Progenitor cell of endocrine pancreas (in vitro differentiated cells): ENCODE results near the gene CNIH2. TPM values are rescaled to one million over a fixed set of nuclear protein-coding genes. Genes with fewer than 3 reads are reported as not detected.

Experiments used
- DNase-seq: peaks from one replicate; pipeline ENCODE4 v3.0.0; 2021; ENCODE audit warnings: low spot score; ENCODE audit not compliant: unreplicated experiment
- H3K27ac Mint-ChIP-seq: 2 replicates; pipeline ENCODE4 v1.8.0; 2021; ENCODE audit warnings: mild to moderate bottlenecking, moderate library complexity, mixed read lengths
- H3K27me3 Mint-ChIP-seq: 2 replicates; pipeline ENCODE4 v1.8.0; 2021; ENCODE audit warnings: mixed read lengths
- H3K36me3 Mint-ChIP-seq: 2 replicates; pipeline ENCODE4 v1.8.0; 2022; ENCODE audit warnings: mixed read lengths; ENCODE audit not compliant: insufficient read depth
- H3K4me1 Mint-ChIP-seq: 2 replicates; pipeline ENCODE4 v1.8.0; 2021; ENCODE audit warnings: low read depth, mixed read lengths
- H3K4me3 Mint-ChIP-seq: 2 replicates; pipeline ENCODE4 v1.8.0; 2021; ENCODE audit warnings: low read depth, mild to moderate bottlenecking, moderate library complexity, mixed read lengths
- H3K9me3 Mint-ChIP-seq: 2 replicates; pipeline ENCODE4 v1.8.0; 2021; ENCODE audit warnings: low read depth, mixed read lengths
- CTCF ChIP-seq: fragments of 200-600 bp; sonication (generic); IDR thresholded peaks from one replicate; pipeline ENCODE4 v1.5.0; 2021; ENCODE audit warnings: antibody characterized with exemption, mild to moderate bottlenecking; ENCODE audit not compliant: unreplicated experiment
- total RNA-seq: library from RNA; stranded (reverse); gene quantifications from 2 replicates; pipeline ENCODE4 v1.2.1, GENCODE V29; 2021

Gene CNIH2
- total RNA-seq, 1 donor from 2014 or later = 21.3 TPM

GRCh38 chr11:66314561-66315497, 36.9 kb downstream of the CNIH2 start:
- Mint-ChIP-seq H3K36me3 (no peaks in the 10 kb centered on the region), H3K4me1 (peaks cover 3% of the 10 kb centered on the region), H3K27ac (no peak overlapping the region), H3K4me3 (no peak overlapping the region), H3K9me3 (no peaks in the 10 kb centered on the region), H3K27me3 (peaks cover 49% of the 10 kb centered on the region)
- no peak for TF ChIP-seq CTCF
- no peak for DNase-seq

DNA sequence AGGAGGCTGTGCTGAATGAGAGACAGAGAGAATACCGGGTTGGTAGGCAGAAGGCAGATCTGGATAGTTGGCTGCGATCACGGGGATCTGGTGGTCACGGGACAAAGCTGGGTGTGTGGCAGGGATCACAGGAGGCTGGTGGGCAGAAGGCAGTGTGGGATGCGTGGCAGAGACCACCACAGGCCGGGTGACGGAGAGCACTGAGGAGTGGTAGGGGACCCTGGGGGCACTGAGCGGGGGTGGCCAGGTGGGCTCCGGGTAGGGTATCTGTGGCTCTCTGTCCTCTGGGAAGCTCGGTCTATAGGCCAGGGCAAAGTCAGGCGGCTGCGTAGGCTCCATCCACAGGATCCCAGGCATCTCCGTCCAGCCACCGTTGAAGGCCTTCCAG, 37.5 kb downstream of the CNIH2 start:
- no peak for TF ChIP-seq CTCF
- peaks cover 3% of the 10 kb centered on the region for H3K4me1 Mint-ChIP-seq
- H3K9me3 Mint-ChIP-seq = peaks cover 5% of the 10 kb centered on the region
- DNase-seq = no peak
- H3K4me3 Mint-ChIP-seq = no peak overlapping the region
- no peak overlapping the region for H3K27ac Mint-ChIP-seq
- H3K27me3 Mint-ChIP-seq = peaks cover 48% of the 10 kb centered on the region
- no peaks in the 10 kb centered on the region for H3K36me3 Mint-ChIP-seq

DNA sequence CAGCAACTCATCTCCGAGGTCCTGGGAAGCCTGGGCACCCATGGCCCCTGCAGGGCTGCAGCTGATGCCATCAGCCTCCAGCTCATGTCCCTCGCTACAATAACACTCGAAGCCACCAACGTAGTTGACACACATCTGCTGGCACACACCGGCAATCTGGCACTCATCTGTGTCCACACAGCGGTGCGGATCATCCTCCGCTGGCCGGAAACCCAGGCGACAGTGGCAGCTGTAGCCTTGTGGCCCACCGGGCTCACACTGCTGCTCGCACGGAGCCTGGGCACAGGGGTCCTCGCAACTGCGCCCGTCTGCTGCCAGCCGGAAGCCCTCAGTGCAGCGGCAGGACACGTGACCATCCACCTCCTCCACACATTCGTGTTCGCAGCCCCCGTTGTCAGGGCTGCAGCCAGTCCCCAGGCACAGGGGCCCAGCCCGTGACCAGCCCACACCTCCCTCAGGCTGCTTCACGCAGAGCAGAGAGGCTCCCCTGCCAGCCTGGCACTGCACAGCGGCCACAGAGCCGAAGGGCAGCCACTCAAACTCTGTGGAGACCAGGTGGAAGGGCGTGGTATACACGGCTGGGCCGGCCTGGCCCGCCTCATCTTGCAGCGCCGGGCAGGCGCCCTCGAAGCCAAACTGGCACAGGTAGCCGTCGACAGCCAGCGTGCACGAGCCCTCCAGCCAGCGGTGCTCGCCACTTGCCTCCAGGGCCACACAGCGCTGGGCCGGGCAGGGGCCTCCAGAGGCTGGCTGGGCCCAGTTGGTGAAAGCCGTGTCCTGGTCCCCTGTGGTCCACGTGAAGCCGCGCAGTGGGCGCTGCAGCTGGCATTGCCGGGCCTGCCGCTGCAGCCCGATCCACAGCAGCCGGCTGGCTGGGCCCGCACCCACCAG, 38.2 kb downstream of the CNIH2 start:
- Mint-ChIP-seq H3K4me3 (no peak overlapping the region), H3K4me1 (peaks cover 3% of the 10 kb centered on the region), H3K9me3 (peaks cover 5% of the 10 kb centered on the region), H3K27me3 (peaks cover 47% of the 10 kb centered on the region), H3K27ac (no peak overlapping the region), H3K36me3 (no peaks in the 10 kb centered on the region)
- DNase-seq = no peak
- TF ChIP-seq CTCF = no peak

GRCh38 chr11:66316849-66317251, 38.9 kb downstream of the CNIH2 start, which contains the start of gene CD248:
TSS of gene CD248 (minus strand) at chr11:66317044. CDS start at chr11:66317027, 17 bp downstream.
- H3K4me1 Mint-ChIP-seq = peaks cover 2% of the 10 kb centered on the region
- H3K4me3 Mint-ChIP-seq = no peak within 1 kb of the TSS
- H3K27ac Mint-ChIP-seq = no peak within 1 kb of the TSS
- DNase-seq = no peak
- H3K27me3 Mint-ChIP-seq = peaks cover 42% of the 10 kb centered on the region
- H3K9me3 Mint-ChIP-seq = peaks cover 5% of the 10 kb centered on the region
- no peaks in the 10 kb centered on the region for H3K36me3 Mint-ChIP-seq
- no peak for TF ChIP-seq CTCF

DNA sequence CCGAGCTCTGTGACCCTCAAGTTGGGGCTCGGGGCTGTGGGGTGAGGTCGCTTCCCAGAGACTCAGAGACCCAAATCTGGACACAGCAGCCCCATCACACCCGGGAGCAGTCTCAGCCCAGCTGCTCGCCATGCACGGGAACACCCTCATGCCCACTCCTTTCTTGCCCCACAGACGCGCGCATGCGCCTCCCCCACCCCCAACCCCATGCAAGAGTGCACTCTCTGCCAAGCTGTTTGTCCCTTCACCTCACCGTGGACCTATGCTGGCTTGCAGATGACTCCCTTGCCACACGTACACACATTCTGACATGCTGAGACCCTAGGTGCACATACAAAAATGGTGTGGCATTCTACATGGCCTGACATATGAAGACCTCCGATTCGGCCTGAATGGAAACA, 39.3 kb downstream of the CNIH2 start:
- Mint-ChIP-seq H3K36me3 (no peaks in the 10 kb centered on the region), H3K27me3 (peaks cover 41% of the 10 kb centered on the region), H3K4me3 (no peak overlapping the region), H3K27ac (no peak overlapping the region), H3K9me3 (peaks cover 5% of the 10 kb centered on the region), H3K4me1 (peaks cover 1% of the 10 kb centered on the region)
- TF ChIP-seq CTCF = no peak
- DNase-seq = no peak
